Tongue (tissue), 2 donors: Measurements from ENCODE around the gene AEBP2. TPM values are rescaled to one million over a fixed set of nuclear protein-coding genes. Genes with fewer than 3 reads are reported as not detected.
"Not testable (repeated sequence)": the region's sequence is repeated elsewhere in the genome, so short reads cannot be mapped to it uniquely, and the experiment has no call there.

Source experiments
- DNase-seq: peaks from one replicate; pipeline ENCODE4 v3.0.0-alpha.2; 2015
- total RNA-seq: library from RNA; depleted of rRNA; stranded (reverse); fragments of >200 nt; gene quantifications from one replicate; pipeline ENCODE4 v1.2.3, GENCODE V29; 2014

Gene AEBP2
- total RNA-seq, 1 donor from 2014 or later: 43.9 TPM

GRCh38 chr12:19454837-19455236 is 15.5 kb downstream of the AEBP2 start:
- no peak for DNase-seq

- DNase-seq: no peak
Measured at GRCh38 chr12:19456176-19456575, 16.9 kb downstream of the AEBP2 start.

- no peak for DNase-seq
Measured at GRCh38 chr12:19457561-19457960, 18.3 kb downstream of the AEBP2 start.

- no peak for DNase-seq
Measured at GRCh38 chr12:19458733-19459132, 19.4 kb downstream of the AEBP2 start.

- no peak for DNase-seq
Measured at GRCh38 chr12:19461999-19462398, 22.7 kb downstream of the AEBP2 start.

GRCh38 chr12:19462406-19462805 is 23.1 kb downstream of the AEBP2 start:
- peak; percentile 56 for DNase-seq

- DNase-seq: no peak
Measured at GRCh38 chr12:19464192-19464580, 24.9 kb downstream of the AEBP2 start.

GRCh38 chr12:19465711-19466110 is 26.4 kb downstream of the AEBP2 start:
- DNase-seq: no peak

- peak; percentile 32 for DNase-seq
Measured at GRCh38 chr12:19474147-19474546, 34.9 kb downstream of the AEBP2 start.

- not testable (repeated sequence) for DNase-seq
Measured at GRCh38 chr12:19475884-19476505, 36.7 kb downstream of the AEBP2 start.

GRCh38 chr12:19477071-19477470 is 37.8 kb downstream of the AEBP2 start:
- DNase-seq: no peak

- no peak for DNase-seq
Measured at GRCh38 chr12:19480459-19480858, 41.2 kb downstream of the AEBP2 start.

GRCh38 chr12:19482036-19482435 is 42.7 kb downstream of the AEBP2 start:
- no peak for DNase-seq

GRCh38 chr12:19482551-19483109 is 43.3 kb downstream of the AEBP2 start:
- no peak for DNase-seq

GRCh38 chr12:19483727-19484126 is 44.4 kb downstream of the AEBP2 start:
- peak; percentile 35 for DNase-seq

- no peak for DNase-seq
Measured at GRCh38 chr12:19484738-19485137, 45.4 kb downstream of the AEBP2 start.

GRCh38 chr12:19485240-19485639 is 45.9 kb downstream of the AEBP2 start:
- DNase-seq: no peak

GRCh38 chr12:19489168-19489567 is 49.9 kb downstream of the AEBP2 start:
- DNase-seq: no peak

GRCh38 chr12:19490908-19491307 is 51.6 kb downstream of the AEBP2 start:
- DNase-seq: no peak

GRCh38 chr12:19491863-19492262 is 52.6 kb downstream of the AEBP2 start:
- DNase-seq: no peak

- no peak for DNase-seq
Measured at GRCh38 chr12:19496219-19496878, 57.1 kb downstream of the AEBP2 start.

GRCh38 chr12:19498099-19498498 is 58.8 kb downstream of the AEBP2 start:
- no peak for DNase-seq

- no peak for DNase-seq
Measured at GRCh38 chr12:19499030-19499429, 59.7 kb downstream of the AEBP2 start.

- DNase-seq: no peak
Measured at GRCh38 chr12:19506497-19506896, 67.2 kb downstream of the AEBP2 start.
